ENCODE results near the gene SMYD3. TPM values are rescaled to one million over a fixed set of nuclear protein-coding genes. Genes with fewer than 3 reads are reported as not detected.
"Not testable (repeated sequence)": the region's sequence is repeated elsewhere in the genome, so short reads cannot be mapped to it uniquely, and the experiment has no call there.

Gene SMYD3
- total RNA-seq, 1 experiment from 2014 or later = 33.4 TPM

- DNase-seq (ENCODE audit: low read depth, low spot score) = no peak
- in situ Hi-C loops (cut with HindIII; ENCODE audit: low pct_unique_long_range_greater_than_20kb, low sequenced_read_pairs) = no loop called here
Observed at GRCh38 chr1:245986404-245987218, 520.5 kb downstream of the SMYD3 start.

- DNase-seq (ENCODE audit: low read depth, low spot score) = no peak
- in situ Hi-C loops (cut with HindIII; ENCODE audit: low pct_unique_long_range_greater_than_20kb, low sequenced_read_pairs) = no loop called here
Observed at GRCh38 chr1:245984390-245985155, 522.5 kb downstream of the SMYD3 start.

GRCh38 chr1:245983294-245983967 lies 523.6 kb downstream of the SMYD3 start:
- in situ Hi-C loops (cut with HindIII; ENCODE audit: low pct_unique_long_range_greater_than_20kb, low sequenced_read_pairs) = no loop called here
- no peak for DNase-seq (ENCODE audit: low read depth, low spot score)

- in situ Hi-C loops (cut with HindIII; ENCODE audit: low pct_unique_long_range_greater_than_20kb, low sequenced_read_pairs) = no loop called here
- DNase-seq (ENCODE audit: low read depth, low spot score) = no peak
Observed at GRCh38 chr1:245979589-245979988, 527.5 kb downstream of the SMYD3 start.

- no peak for DNase-seq (ENCODE audit: low read depth, low spot score)
Observed at GRCh38 chr1:245978915-245979314, 528.2 kb downstream of the SMYD3 start.

GRCh38 chr1:245972476-245972875 lies 534.6 kb downstream of the SMYD3 start:
- in situ Hi-C loops (cut with HindIII; ENCODE audit: low pct_unique_long_range_greater_than_20kb, low sequenced_read_pairs) = no loop called here

More at GRCh38 chr1:245978915-245979314, 528.2 kb downstream of the SMYD3 start:
- in situ Hi-C loops (cut with HindIII; ENCODE audit: low pct_unique_long_range_greater_than_20kb, low sequenced_read_pairs) = no loop called here

GRCh38 chr1:245971711-245972085 lies 535.4 kb downstream of the SMYD3 start:
- no peak for DNase-seq (ENCODE audit: low read depth, low spot score)
- in situ Hi-C loops (cut with HindIII; ENCODE audit: low pct_unique_long_range_greater_than_20kb, low sequenced_read_pairs) = no loop called here

More at GRCh38 chr1:245972476-245972875, 534.6 kb downstream of the SMYD3 start:
- no peak for DNase-seq (ENCODE audit: low read depth, low spot score)

GRCh38 chr1:245971076-245971710 lies 535.9 kb downstream of the SMYD3 start:
- in situ Hi-C loops (cut with HindIII; ENCODE audit: low pct_unique_long_range_greater_than_20kb, low sequenced_read_pairs); DNase-seq (ENCODE audit: low read depth, low spot score): not testable (repeated sequence)

GRCh38 chr1:245969283-245969682 lies 537.8 kb downstream of the SMYD3 start:
- in situ Hi-C loops (cut with HindIII; ENCODE audit: low pct_unique_long_range_greater_than_20kb, low sequenced_read_pairs) = no loop called here
- no peak for DNase-seq (ENCODE audit: low read depth, low spot score)

- no peak for DNase-seq (ENCODE audit: low read depth, low spot score)
- in situ Hi-C loops (cut with HindIII; ENCODE audit: low pct_unique_long_range_greater_than_20kb, low sequenced_read_pairs) = no loop called here
Observed at GRCh38 chr1:245968775-245969174, 538.3 kb downstream of the SMYD3 start.

GRCh38 chr1:245965398-245965797 lies 541.7 kb downstream of the SMYD3 start:
- no peak for DNase-seq (ENCODE audit: low read depth, low spot score)
- in situ Hi-C loops (cut with HindIII; ENCODE audit: low pct_unique_long_range_greater_than_20kb, low sequenced_read_pairs) = no loop called here

- in situ Hi-C loops (cut with HindIII; ENCODE audit: low pct_unique_long_range_greater_than_20kb, low sequenced_read_pairs) = no loop called here
- DNase-seq (ENCODE audit: low read depth, low spot score) = no peak
Observed at GRCh38 chr1:245963649-245964048, 543.4 kb downstream of the SMYD3 start.

GRCh38 chr1:245962453-245962852 lies 544.6 kb downstream of the SMYD3 start:
- in situ Hi-C loops (cut with HindIII; ENCODE audit: low pct_unique_long_range_greater_than_20kb, low sequenced_read_pairs) = no loop called here
- no peak for DNase-seq (ENCODE audit: low read depth, low spot score)

- no peak for DNase-seq (ENCODE audit: low read depth, low spot score)
- in situ Hi-C loops (cut with HindIII; ENCODE audit: low pct_unique_long_range_greater_than_20kb, low sequenced_read_pairs) = no loop called here
Observed at GRCh38 chr1:245961137-245961540, 545.9 kb downstream of the SMYD3 start.

- in situ Hi-C loops (cut with HindIII; ENCODE audit: low pct_unique_long_range_greater_than_20kb, low sequenced_read_pairs) = no loop called here
- DNase-seq (ENCODE audit: low read depth, low spot score) = no peak
Observed at GRCh38 chr1:245960171-245960570, 546.9 kb downstream of the SMYD3 start.

- no peak for DNase-seq (ENCODE audit: low read depth, low spot score)
- in situ Hi-C loops (cut with HindIII; ENCODE audit: low pct_unique_long_range_greater_than_20kb, low sequenced_read_pairs) = no loop called here
Observed at GRCh38 chr1:245958016-245958415, 549.1 kb downstream of the SMYD3 start.

- DNase-seq (ENCODE audit: low read depth, low spot score) = no peak
- in situ Hi-C loops (cut with HindIII; ENCODE audit: low pct_unique_long_range_greater_than_20kb, low sequenced_read_pairs) = no loop called here
Observed at GRCh38 chr1:245957427-245957826, 549.7 kb downstream of the SMYD3 start.

- DNase-seq (ENCODE audit: low read depth, low spot score) = no peak
- in situ Hi-C loops (cut with HindIII; ENCODE audit: low pct_unique_long_range_greater_than_20kb, low sequenced_read_pairs) = no loop called here
Observed at GRCh38 chr1:245956225-245956624, 550.9 kb downstream of the SMYD3 start.
